ENCODE data around the gene TFF2.

DNA sequence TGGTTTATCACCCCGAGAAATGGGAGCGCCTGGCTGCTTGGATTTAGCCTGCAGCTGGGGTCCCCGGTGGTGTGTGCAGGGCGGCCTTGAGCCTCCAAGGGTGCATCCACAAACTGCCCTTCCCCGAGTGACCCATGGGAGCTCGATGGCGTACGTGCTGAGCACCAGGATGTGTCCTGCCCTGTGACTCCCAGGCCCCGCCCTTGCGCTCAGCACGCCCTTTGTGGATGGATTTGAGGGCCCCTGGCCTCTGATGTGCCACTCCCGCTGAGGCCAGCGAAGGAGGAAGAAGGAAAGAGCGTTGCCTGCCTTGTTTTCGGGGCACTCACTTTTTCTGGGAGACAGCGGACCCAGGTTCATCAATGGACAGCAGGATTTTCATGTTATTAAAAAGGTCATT lies 33.9 kb downstream of the TFF2 start:
- TF ChIP-seq, protein P1, sequence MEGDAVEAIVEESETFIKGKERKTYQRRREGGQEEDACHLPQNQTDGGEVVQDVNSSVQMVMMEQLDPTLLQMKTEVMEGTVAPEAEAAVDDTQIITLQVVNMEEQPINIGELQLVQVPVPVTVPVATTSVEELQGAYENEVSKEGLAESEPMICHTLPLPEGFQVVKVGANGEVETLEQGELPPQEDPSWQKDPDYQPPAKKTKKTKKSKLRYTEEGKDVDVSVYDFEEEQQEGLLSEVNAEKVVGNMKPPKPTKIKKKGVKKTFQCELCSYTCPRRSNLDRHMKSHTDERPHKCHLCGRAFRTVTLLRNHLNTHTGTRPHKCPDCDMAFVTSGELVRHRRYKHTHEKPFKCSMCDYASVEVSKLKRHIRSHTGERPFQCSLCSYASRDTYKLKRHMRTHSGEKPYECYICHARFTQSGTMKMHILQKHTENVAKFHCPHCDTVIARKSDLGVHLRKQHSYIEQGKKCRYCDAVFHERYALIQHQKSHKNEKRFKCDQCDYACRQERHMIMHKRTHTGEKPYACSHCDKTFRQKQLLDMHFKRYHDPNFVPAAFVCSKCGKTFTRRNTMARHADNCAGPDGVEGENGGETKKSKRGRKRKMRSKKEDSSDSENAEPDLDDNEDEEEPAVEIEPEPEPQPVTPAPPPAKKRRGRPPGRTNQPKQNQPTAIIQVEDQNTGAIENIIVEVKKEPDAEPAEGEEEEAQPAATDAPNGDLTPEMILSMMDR (conservative IDR thresholded peaks at IDR 0.05; ENCODE audit: low read length), result no peak
- no peak for TF ChIP-seq EZH2phosphoT487 (IDR thresholded peaks at IDR 0.05; ENCODE audit: borderline replicate concordance)

All from Loucy (cell line).